GM23248 (cell line): ENCODE measurements around the gene TGM3. TPM values are rescaled to one million over a fixed set of nuclear protein-coding genes. Genes with fewer than 3 reads are reported as not detected.

ENCODE experiments used
- DNase-seq: peaks from one replicate; pipeline ENCODE4 v3.0.0-alpha.2; 2015
- H2AFZ ChIP-seq: fragments of 200-600 bp; sonication (generic); 2 replicates; pipeline ENCODE4 v1.6.1; 2016; ENCODE audit warnings: antibody characterized with exemption
- H3F3A ChIP-seq: fragments of 200-600 bp; sonication (generic); 2 replicates; pipeline ENCODE4 v1.6.1; 2016; ENCODE audit warnings: mild to moderate bottlenecking, antibody characterized with exemption, mixed run types; ENCODE audit not compliant: insufficient read depth
- H3K27ac ChIP-seq: fragments of 200-600 bp; sonication (generic); 2 replicates; pipeline ENCODE4 v1.5.1; 2016; ENCODE audit warnings: mild to moderate bottlenecking
- H3K27me3 ChIP-seq: fragments of 200-600 bp; sonication (generic); replicated peaks from 2 replicates; pipeline ENCODE4 v1.6.1; 2016; ENCODE audit warnings: mild to moderate bottlenecking; ENCODE audit not compliant: insufficient read depth
- H3K36me3 ChIP-seq: fragments of 200-600 bp; sonication (generic); 2 replicates; pipeline ENCODE4 v1.6.1; 2016; ENCODE audit warnings: low read depth, mild to moderate bottlenecking
- H3K4me1 ChIP-seq: fragments of 200-600 bp; sonication (generic); 2 replicates; pipeline ENCODE4 v1.6.1; 2016; ENCODE audit warnings: mild to moderate bottlenecking; ENCODE audit not compliant: insufficient read depth
- H3K4me2 ChIP-seq: fragments of 200-600 bp; sonication (generic); one replicate; pipeline ENCODE4 v1.6.1; 2016; ENCODE audit warnings: mild to moderate bottlenecking; ENCODE audit not compliant: unreplicated experiment
- H3K4me3 ChIP-seq: fragments of 200-600 bp; sonication (generic); 2 replicates; pipeline ENCODE4 v1.5.1; 2016; ENCODE audit warnings: mild to moderate bottlenecking
- H3K79me2 ChIP-seq: fragments of 200-600 bp; sonication (generic); 2 replicates; pipeline ENCODE4 v1.6.1; 2016; ENCODE audit warnings: mild to moderate bottlenecking; ENCODE audit not compliant: insufficient read depth
- H3K9ac ChIP-seq: fragments of 200-600 bp; sonication (generic); 2 replicates; pipeline ENCODE4 v1.6.1; 2016; ENCODE audit warnings: mild to moderate bottlenecking
- H3K9me2 ChIP-seq: fragments of 200-600 bp; sonication (generic); 2 replicates; pipeline ENCODE4 v1.6.1; 2016; ENCODE audit warnings: mixed run types, mild to moderate bottlenecking, moderate library complexity; ENCODE audit not compliant: insufficient read depth
- H3K9me3 ChIP-seq: fragments of 200-600 bp; sonication (generic); one replicate; pipeline ENCODE4 v1.6.1; 2017; ENCODE audit warnings: low read depth
- H4K20me1 ChIP-seq: fragments of 200-600 bp; sonication (generic); 2 replicates; pipeline ENCODE4 v1.6.0; 2016; ENCODE audit not compliant: insufficient read depth
- EZH2 ChIP-seq: fragments of 200-600 bp; sonication (generic); IDR thresholded peaks from 2 replicates; pipeline ENCODE4 v1.6.1; 2018; ENCODE audit warnings: antibody characterized with exemption, mild to moderate bottlenecking; ENCODE audit not compliant: insufficient read depth, poor library complexity, severe bottlenecking
- EZH2phosphoT487 ChIP-seq: fragments of 200-600 bp; sonication (generic); IDR thresholded peaks from 2 replicates; pipeline ENCODE4 v1.6.1; 2018; ENCODE audit warnings: antibody characterized with exemption, moderate library complexity, mild to moderate bottlenecking, low read depth; ENCODE audit not compliant: insufficient read depth
- WGBS, 2 experiments: methylation state at CpG; one replicate each; pipeline ENCODE4 v1.1.6; 2015 to 2017; ENCODE audit warnings: low lambda C conversion rate in 2 of 2, low coverage in 1 of 2; ENCODE audit errors: missing lambda C conversion rate in 2 of 2; 5-methylcytosine and 5-hydroxymethylcytosine counted together
- in situ Hi-C: fragments of 300-500 bp; cut with MboI; formaldehyde crosslinking; loops from 2 replicates; pipeline ENCODE4 v1.15.0; 2020
- polyA plus RNA-seq: library from polyadenylated mRNA; unstranded; fragments of >200 nt; fragmentation: Nextera tagmentation; extraction: Ambion mirVana; gene quantifications from 2 replicates; pipeline ENCODE4 v1.2.1, GENCODE V29; 2016
- total RNA-seq: library from RNA; depleted of rRNA; stranded (reverse); fragments of >200 nt; shearing (Covaris generic); gene quantifications from 2 replicates; pipeline ENCODE4 v1.2.3, GENCODE V29; 2014

Gene TGM3
- total and polyA plus RNA-seq, 2 experiments from 2014 or later = 0.11 to 0.25 TPM

- H3K9me3 ChIP-seq = no peaks in the 10 kb centered on the region
- peaks cover 11% of the 10 kb centered on the region; the same call in 1 of the 2 replicates for H3K4me1 ChIP-seq
- no peak overlapping the region for H3K4me3 ChIP-seq
- no peak overlapping the region for H3K27ac ChIP-seq
- DNase-seq = peak; percentile 53
- TF ChIP-seq EZH2phosphoT487 (no peak), EZH2 (no peak)
- H3K9ac ChIP-seq = no peak overlapping the region
- peaks cover 9% of the 10 kb centered on the region for H3F3A ChIP-seq
- no peaks in the 10 kb centered on the region for H3K27me3 ChIP-seq
- H3K36me3 ChIP-seq = no peaks in the 10 kb centered on the region
- no peaks in the 10 kb centered on the region for H3K9me2 ChIP-seq
- in situ Hi-C loops = no loop called here
- WGBS, 2 experiments = 79 to 87% methylated on average over 8 of the region's 8 CpGs
- H3K79me2 ChIP-seq = no peaks in the 10 kb centered on the region
- H3K4me2 ChIP-seq = no peak overlapping the region
- no peak overlapping the region for H2AFZ ChIP-seq
- H4K20me1 ChIP-seq = no peaks in the 10 kb centered on the region
Observed at GRCh38 chr20:2292416-2293110, 3.2 kb upstream of the TGM3 start.

- Histone ChIP-seq H3K4me1 (peaks cover 12% of the 10 kb centered on the region; the same call in 1 of the 2 replicates), H3K9me2 (no peaks in the 10 kb centered on the region), H3K9ac (no peak overlapping the region), H3K27ac (no peak overlapping the region), H4K20me1 (no peaks in the 10 kb centered on the region), H3K4me3 (no peak overlapping the region), H3K27me3 (no peaks in the 10 kb centered on the region), H2AFZ (no peak overlapping the region), H3K4me2 (no peak overlapping the region), H3F3A (peaks cover 8% of the 10 kb centered on the region), H3K9me3 (no peaks in the 10 kb centered on the region), H3K36me3 (no peaks in the 10 kb centered on the region), H3K79me2 (no peaks in the 10 kb centered on the region)
- DNase-seq = no peak
- in situ Hi-C loops = no loop called here
- WGBS, 2 experiments = 73 to 78% methylated on average over 11 of the region's 11 CpGs
- TF ChIP-seq EZH2 = no peak
- TF ChIP-seq EZH2phosphoT487 = no peak
Observed at GRCh38 chr20:2293486-2293885, 2.3 kb upstream of the TGM3 start.

- H3K9me2 ChIP-seq = no peaks in the 10 kb centered on the region
- H3K4me3 ChIP-seq = no peak overlapping the region
- WGBS, 2 experiments = 51 to 54% methylated on average over 4 of the region's 4 CpGs
- no peaks in the 10 kb centered on the region for H3K9me3 ChIP-seq
- no peak overlapping the region for H2AFZ ChIP-seq
- H3K4me1 ChIP-seq = peaks cover 7% of the 10 kb centered on the region; the same call in 1 of the 2 replicates
- H4K20me1 ChIP-seq = no peaks in the 10 kb centered on the region
- no peaks in the 10 kb centered on the region for H3K27me3 ChIP-seq
- H3K27ac ChIP-seq = no peak overlapping the region
- no peak for DNase-seq
- H3K9ac ChIP-seq = no peak overlapping the region
- no peak for TF ChIP-seq EZH2
- no peak for TF ChIP-seq EZH2phosphoT487
- peaks cover 3% of the 10 kb centered on the region for H3F3A ChIP-seq
- no peak overlapping the region for H3K4me2 ChIP-seq
- in situ Hi-C loops = no loop called here
- no peaks in the 10 kb centered on the region for H3K79me2 ChIP-seq
- H3K36me3 ChIP-seq = no peaks in the 10 kb centered on the region
Observed at GRCh38 chr20:2293971-2294370, 1.8 kb upstream of the TGM3 start.

- Histone ChIP-seq H3K27me3 (no peaks in the 10 kb centered on the region), H2AFZ (no peak overlapping the region), H3F3A (no peaks in the 10 kb centered on the region), H4K20me1 (no peaks in the 10 kb centered on the region), H3K9me3 (no peaks in the 10 kb centered on the region), H3K27ac (no peak overlapping the region), H3K9me2 (no peaks in the 10 kb centered on the region), H3K9ac (no peak overlapping the region), H3K4me2 (no peak overlapping the region), H3K36me3 (no peaks in the 10 kb centered on the region), H3K4me3 (no peak overlapping the region), H3K4me1 (peaks cover 7% of the 10 kb centered on the region; the same call in 1 of the 2 replicates), H3K79me2 (no peaks in the 10 kb centered on the region)
- in situ Hi-C loops = no loop called here
- WGBS, 2 experiments = 59 to 64% methylated on average over 7 of the region's 7 CpGs
- no peak for DNase-seq
- no peak for TF ChIP-seq EZH2
- TF ChIP-seq EZH2phosphoT487 = no peak
Observed at GRCh38 chr20:2295286-2295685, 515 bp upstream of the TGM3 start.
